ENCODE measurements around the gene COL28A1.

COL28A1 gene

GRCh38 chr7:7452119-7452518 is 83.6 kb downstream of the COL28A1 start:
- Histone ChIP-seq H3K27ac (ENCODE audit: low read length) (no peak overlapping the region), H3K4me3 (ENCODE audit: low read length) (no peak overlapping the region), H3K27me3 (ENCODE audit: low read depth, low read length) (no peaks in the 10 kb centered on the region), H3K36me3 (replicated peaks; ENCODE audit: low read depth, low read length) (no peaks in the 10 kb centered on the region), H3K4me1 (ENCODE audit: low read length) (no peaks in the 10 kb centered on the region), H4K20me1 (ENCODE audit: insufficient read depth, low read length) (no peaks in the 10 kb centered on the region), H3K4me2 (ENCODE audit: low read length) (no peak overlapping the region), H3K79me2 (ENCODE audit: low read length) (no peaks in the 10 kb centered on the region), H2AFZ (ENCODE audit: low read depth, low read length) (no peak overlapping the region), H3K9me3 (ENCODE audit: insufficient read depth, low read length) (no peaks in the 10 kb centered on the region), H3K9ac (ENCODE audit: low read length) (no peak overlapping the region)
- no peak for TF ChIP-seq EZH2phosphoT487 (IDR thresholded peaks at IDR 0.05; ENCODE audit: low read depth)
- TF ChIP-seq CTCF (IDR thresholded peaks at IDR 0.05; ENCODE audit: low read depth, low read length), result no peak

- TF ChIP-seq CTCF (IDR thresholded peaks at IDR 0.05; ENCODE audit: low read depth, low read length), result no peak
- no peak for TF ChIP-seq EZH2phosphoT487 (IDR thresholded peaks at IDR 0.05; ENCODE audit: low read depth)
- H3K27ac ChIP-seq (ENCODE audit: low read length), result no peak overlapping the region
- no peak overlapping the region for H3K4me3 ChIP-seq (ENCODE audit: low read length)
- H3K9me3 ChIP-seq (ENCODE audit: insufficient read depth, low read length), result no peaks in the 10 kb centered on the region
- H3K9ac ChIP-seq (ENCODE audit: low read length), result no peak overlapping the region
- H2AFZ ChIP-seq (ENCODE audit: low read depth, low read length), result no peak overlapping the region
- no peak overlapping the region for H3K4me2 ChIP-seq (ENCODE audit: low read length)
- H3K79me2 ChIP-seq (ENCODE audit: low read length), result no peaks in the 10 kb centered on the region
- H3K27me3 ChIP-seq (ENCODE audit: low read depth, low read length), result no peaks in the 10 kb centered on the region
- no peaks in the 10 kb centered on the region for H3K36me3 ChIP-seq (replicated peaks; ENCODE audit: low read depth, low read length)
- no peaks in the 10 kb centered on the region for H3K4me1 ChIP-seq (ENCODE audit: low read length)
- no peaks in the 10 kb centered on the region for H4K20me1 ChIP-seq (ENCODE audit: insufficient read depth, low read length)
Observed at GRCh38 chr7:7449055-7449454, 86.6 kb downstream of the COL28A1 start.

- Histone ChIP-seq H3K36me3 (replicated peaks; ENCODE audit: low read depth, low read length) (no peaks in the 10 kb centered on the region), H3K4me2 (ENCODE audit: low read length) (no peak overlapping the region), H3K9ac (ENCODE audit: low read length) (no peak overlapping the region), H3K27ac (ENCODE audit: low read length) (no peak overlapping the region), H3K27me3 (ENCODE audit: low read depth, low read length) (no peaks in the 10 kb centered on the region), H2AFZ (ENCODE audit: low read depth, low read length) (no peak overlapping the region), H3K4me3 (ENCODE audit: low read length) (no peak overlapping the region), H4K20me1 (ENCODE audit: insufficient read depth, low read length) (no peaks in the 10 kb centered on the region), H3K4me1 (ENCODE audit: low read length) (no peaks in the 10 kb centered on the region), H3K9me3 (ENCODE audit: insufficient read depth, low read length) (no peaks in the 10 kb centered on the region), H3K79me2 (ENCODE audit: low read length) (no peaks in the 10 kb centered on the region)
- TF ChIP-seq EZH2phosphoT487 (IDR thresholded peaks at IDR 0.05; ENCODE audit: low read depth) (no peak), CTCF (IDR thresholded peaks at IDR 0.05; ENCODE audit: low read depth, low read length) (no peak)
Observed at GRCh38 chr7:7446616-7447015, 89.1 kb downstream of the COL28A1 start.

- no peak overlapping the region for H3K27ac ChIP-seq (ENCODE audit: low read length)
- no peak overlapping the region for H3K4me3 ChIP-seq (ENCODE audit: low read length)
- H3K9me3 ChIP-seq (ENCODE audit: insufficient read depth, low read length), result no peaks in the 10 kb centered on the region
- H3K9ac ChIP-seq (ENCODE audit: low read length), result no peak overlapping the region
- no peaks in the 10 kb centered on the region for H3K4me1 ChIP-seq (ENCODE audit: low read length)
- no peaks in the 10 kb centered on the region for H4K20me1 ChIP-seq (ENCODE audit: insufficient read depth, low read length)
- TF ChIP-seq EZH2phosphoT487 (IDR thresholded peaks at IDR 0.05; ENCODE audit: low read depth) (no peak), CTCF (IDR thresholded peaks at IDR 0.05; ENCODE audit: low read depth, low read length) (no peak)
- no peak overlapping the region for H2AFZ ChIP-seq (ENCODE audit: low read depth, low read length)
- H3K27me3 ChIP-seq (ENCODE audit: low read depth, low read length), result no peaks in the 10 kb centered on the region
- H3K79me2 ChIP-seq (ENCODE audit: low read length), result no peaks in the 10 kb centered on the region
- no peaks in the 10 kb centered on the region for H3K36me3 ChIP-seq (replicated peaks; ENCODE audit: low read depth, low read length)
- H3K4me2 ChIP-seq (ENCODE audit: low read length), result no peak overlapping the region
Observed at GRCh38 chr7:7443806-7444350, 91.8 kb downstream of the COL28A1 start.
